GM18508 (cell line): Measurements from ENCODE around the gene CRYGA.

Source experiments
- ATAC-seq: cut with Tn5 transposase; IDR thresholded peaks from one replicate; pipeline ENCODE4 v1.9.1; 2021; ENCODE audit warnings: moderate number of reproducible peaks; ENCODE audit not compliant: insufficient read depth, unreplicated experiment

The CRYGA gene, protein sequence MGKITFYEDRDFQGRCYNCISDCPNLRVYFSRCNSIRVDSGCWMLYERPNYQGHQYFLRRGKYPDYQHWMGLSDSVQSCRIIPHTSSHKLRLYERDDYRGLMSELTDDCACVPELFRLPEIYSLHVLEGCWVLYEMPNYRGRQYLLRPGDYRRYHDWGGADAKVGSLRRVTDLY

DNA sequence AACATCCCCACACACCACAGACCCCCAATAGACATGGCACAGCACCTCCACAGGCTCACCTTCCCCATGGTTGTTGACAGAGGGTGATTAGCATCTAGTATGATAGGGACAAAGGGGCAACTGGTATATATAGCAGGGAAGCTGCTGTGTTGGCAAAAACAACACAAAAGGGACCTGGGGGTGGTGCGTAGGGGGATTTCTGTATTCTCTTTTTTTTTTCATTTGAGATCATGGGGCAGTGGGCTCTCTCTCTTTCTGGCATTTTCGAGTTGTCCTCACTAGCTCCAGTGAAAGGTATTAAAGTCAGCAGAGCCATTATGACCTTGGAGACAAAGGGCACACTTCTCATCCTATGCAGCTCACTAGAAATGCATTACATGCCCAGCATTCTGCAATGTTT is at the start of gene CRYGA:
TSS of gene CRYGA (minus strand) at position 101 of the 400 bp plus-strand sequence. CDS start at position 68, 33 bp downstream.
- ATAC-seq = no peak

DNA sequence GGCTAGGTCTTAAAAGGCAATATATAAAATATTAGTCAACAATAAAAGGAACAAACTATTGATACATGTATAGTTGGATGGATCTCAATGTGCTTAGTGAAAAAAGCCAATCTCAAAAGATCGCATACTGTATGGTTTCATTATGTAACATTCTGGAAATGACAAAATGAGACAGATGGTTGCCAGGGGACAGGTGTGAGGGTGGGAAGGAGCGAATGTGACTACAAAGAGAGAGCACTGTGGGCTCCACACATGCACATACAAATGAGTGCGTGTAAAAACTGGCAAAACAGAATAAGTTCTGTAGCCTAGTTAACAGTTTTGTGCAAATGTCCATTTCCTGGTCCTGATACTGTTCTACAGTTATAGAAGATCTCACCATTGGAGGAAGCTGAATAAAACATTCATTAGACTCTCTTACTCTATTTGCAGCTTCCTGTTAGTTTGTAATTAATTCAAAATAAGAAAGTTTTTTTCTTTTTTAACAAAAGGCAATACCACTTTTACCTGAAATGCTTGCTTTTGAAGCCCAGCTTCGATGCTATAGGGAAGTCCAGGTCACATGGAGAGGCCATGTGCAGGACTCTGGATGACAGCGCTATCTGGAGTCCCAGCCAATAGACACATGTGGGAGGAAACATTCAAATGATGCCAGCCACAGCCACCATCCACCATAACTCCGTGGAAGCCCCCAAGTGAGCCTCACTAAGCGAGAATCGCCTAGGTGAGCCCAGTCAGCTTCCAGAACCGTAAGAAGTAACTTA is 47.5 kb upstream of the CRYGA start:
- ATAC-seq = no peak

DNA sequence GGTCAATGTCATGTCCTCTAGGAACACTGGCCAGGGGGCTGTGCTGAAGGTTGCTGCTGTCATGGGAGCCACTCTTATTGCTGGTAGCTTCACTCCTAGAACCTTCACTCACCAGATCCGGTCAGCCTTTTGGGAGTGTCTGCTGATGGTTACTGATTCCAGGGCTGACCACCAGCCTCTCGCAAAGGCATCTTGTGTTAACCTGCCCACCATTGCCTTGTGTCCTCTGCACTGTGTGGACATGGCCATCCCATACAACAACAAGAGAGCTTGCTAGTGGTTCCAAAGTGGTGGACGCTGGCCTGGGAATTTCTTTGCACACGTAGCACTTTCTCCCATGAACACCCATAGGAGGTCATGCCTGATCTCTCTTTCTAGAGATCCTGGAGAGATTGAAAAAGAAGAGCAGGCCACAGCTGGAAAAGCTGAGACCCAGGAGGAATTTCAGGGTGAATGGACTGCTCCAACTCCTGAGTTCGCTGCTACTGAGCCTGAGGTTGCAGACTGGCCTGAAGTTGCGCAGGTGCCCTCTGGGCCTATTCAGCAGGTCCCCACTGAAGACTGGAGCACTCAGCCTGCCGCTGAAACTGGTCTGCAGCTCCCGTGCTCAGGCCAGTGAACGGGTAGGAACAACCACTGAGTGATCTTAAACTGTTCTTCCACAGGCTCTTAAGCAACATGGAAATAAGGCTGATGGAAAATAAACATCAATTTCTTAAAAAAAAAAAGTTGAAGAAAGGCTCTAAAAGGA is 45.1 kb upstream of the CRYGA start:
- ATAC-seq = no peak

DNA sequence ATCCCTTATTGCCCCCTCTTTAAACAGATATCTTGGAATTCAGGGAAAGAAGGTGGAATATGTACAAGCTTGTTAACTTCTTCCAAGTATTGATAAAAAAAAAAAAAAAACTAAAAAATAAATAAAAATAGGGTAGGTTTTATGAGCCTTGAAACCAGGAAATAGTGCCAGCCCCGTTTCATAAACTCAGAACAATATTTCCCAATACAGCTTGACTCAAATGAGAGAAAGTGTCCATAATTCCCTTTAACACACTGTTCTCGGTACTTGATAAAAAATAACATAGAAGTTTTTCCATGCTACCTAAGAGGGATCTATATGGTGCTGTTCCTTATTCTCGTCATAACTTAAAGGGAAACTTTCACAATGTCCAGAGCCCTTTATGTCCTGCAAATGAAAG is 44.4 kb upstream of the CRYGA start:
- no peak for ATAC-seq

DNA sequence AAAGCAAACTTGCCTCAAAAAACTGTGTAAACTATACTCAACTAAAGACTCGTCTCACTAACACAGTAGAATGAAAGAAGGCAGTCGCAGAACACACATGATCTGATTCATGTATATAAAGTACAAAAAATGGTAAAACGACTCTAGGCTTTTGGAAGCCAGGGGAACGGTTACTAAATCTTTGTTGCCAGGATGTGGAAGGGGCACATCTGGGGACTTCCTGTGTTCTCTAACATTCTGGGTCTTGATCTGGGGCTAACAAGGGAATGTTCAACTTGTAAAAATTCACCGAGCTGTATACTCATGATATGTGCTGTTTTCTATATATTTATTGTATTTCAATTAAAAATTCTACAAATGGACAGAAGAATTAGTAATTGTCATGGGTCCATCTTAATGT is 40.8 kb upstream of the CRYGA start:
- ATAC-seq = no peak

DNA sequence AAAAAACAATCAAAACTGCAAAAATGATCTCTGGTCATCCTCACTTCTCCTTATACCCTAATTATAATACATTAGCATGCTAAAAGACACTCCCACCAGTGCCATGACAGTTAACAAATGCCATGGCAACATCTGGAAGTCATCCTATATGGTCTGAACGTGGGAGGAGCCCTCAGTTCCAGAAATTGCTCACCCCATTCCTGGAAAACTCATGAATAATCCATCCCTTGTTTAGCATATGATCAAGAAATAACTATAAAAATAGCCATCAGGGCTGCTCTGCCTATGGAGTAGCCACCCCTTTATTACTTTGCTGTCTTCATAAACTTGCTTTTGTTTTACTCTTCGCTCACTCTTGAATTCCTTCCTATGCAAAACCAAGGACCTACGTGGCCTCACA is 32.1 kb upstream of the CRYGA start:
- ATAC-seq = no peak

DNA sequence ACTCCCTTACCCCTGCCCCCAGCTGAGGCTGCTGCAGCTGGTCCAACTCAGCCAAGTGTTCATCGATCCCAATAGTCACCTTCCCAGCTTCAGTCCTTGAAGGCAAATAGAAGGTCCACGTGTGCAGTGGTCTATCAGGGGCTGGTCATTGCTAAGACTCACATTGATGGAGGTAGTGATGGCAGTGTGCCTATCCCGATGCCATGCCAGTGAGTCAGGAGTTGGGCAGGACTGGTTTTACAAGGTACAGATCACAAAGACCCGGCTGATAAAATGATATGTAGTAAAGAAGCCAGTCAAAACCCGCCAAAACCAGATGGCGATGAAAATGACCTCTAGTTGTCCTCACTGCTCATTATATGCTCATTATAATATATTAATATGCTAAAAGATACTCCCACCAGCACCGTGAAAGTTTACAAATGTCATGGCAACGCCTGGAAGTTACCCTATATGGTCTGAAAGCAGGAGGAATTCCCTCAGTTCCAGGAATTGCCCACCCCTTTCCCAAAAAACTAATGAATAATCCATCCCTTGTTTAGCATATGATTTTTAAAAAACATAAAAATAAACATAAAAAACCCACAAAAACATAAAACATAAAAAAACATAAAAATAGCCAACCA is 29.3 kb upstream of the CRYGA start:
- no peak for ATAC-seq

DNA sequence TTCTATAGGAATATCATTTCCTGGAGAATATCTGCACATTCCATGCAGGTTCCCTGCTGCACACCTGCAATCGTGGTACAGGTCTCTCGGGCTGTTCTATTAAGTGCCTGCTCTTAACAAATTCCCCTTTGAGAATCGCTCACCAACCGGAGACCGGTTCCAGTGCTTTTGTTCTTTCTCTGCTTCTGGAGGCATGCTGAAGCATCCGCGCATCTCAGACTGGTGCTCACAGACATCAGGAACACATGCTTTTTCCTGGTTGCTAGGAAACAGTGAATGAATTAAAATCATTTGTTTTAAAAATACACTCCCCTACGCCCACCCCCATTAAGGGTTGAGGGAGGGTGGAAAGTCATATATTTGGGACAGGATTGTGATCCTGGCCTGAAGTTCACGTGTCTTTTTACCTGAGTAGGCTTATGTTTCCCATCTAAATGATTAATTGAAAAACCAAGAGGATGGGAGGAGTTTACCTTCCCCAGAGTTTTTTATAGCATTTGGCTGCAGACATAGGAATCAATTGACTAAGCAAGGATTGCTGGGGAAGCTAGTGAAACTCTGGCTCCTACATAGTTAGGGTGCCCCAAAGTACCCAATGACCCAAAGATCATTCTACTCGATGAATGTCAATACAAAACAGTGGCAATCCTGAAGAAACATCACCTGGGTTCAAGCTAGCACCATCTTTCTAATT is 26.6 kb upstream of the CRYGA start, which contains the start of gene C2orf80:
TSS of gene C2orf80 (minus strand) at position 221 of the 694 bp plus-strand sequence. CDS start 3,044 bp downstream, outside the sequence.
- ATAC-seq = no peak

DNA sequence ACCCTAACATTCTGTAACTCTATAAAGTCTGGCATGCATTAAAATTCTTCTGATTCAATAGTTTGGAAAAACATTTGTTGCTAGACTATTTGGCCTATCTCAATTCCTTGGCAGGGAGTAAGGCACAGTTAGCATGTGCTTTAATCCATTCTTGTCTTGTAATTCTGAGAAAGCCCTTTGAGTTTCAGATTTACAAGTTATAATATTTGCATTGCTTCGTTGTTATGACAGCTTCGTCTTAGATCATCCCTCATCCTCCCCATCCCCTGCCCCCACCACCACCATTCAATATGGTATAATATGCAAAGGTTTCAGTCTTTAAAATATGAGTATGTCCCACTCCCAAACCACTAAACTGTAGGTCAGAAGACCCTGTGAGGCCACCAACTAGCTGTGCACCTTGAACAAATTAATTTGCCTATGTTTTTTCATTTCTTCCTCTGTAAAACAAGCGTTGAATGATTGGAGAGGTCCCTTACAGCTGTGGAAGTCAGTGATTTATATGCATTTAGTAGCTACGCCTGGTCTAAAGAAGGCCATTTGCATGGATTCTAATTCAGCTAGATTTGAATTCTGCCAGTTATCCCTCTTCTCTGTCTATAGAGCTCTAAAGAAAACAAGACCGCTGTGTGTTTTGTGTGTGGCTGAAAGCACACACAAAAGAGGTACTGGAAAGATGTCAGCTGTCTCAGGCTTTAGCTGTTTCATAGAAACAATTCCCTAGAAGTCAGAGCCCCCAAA is 25.9 kb upstream of the CRYGA start:
- no peak for ATAC-seq

DNA sequence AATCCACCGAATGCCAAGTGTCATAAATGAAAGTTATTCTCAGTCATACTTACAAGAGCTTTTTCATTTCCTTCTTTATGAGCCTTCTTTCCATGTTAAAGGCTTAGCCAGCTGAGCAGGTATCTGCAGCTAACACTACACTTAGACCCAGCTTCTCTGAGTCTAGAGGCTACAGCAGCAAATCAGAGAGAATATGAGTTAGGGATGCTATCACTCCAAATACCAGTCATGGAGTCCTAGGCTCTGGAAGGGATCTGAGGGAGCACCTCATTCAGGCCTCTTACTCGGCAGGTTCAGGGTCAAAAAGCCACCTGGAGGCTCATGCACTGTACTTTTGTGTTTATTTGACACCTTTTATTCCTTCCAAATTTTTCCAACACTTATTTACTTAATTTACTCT is 23.5 kb upstream of the CRYGA start:
- ATAC-seq = no peak

DNA sequence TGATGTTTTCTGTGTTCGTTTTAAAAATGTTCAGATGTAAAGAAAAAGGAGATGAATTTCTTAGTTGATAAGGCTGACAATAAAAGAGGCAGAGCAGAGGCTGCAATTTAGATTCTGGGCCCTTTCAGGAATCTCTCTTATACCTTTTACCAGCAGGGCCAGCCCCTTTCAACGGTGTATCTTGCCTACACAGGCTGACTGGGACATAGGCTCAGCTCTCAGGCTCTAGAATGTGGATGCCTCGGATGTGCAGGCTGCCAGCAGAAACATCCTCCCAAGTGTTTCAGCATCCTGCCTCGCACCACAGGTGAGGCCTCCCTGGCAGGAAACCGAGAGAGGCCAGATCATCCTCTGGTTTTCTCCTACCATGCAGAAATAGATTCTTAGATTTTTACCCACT is 23.1 kb upstream of the CRYGA start:
- no peak for ATAC-seq

DNA sequence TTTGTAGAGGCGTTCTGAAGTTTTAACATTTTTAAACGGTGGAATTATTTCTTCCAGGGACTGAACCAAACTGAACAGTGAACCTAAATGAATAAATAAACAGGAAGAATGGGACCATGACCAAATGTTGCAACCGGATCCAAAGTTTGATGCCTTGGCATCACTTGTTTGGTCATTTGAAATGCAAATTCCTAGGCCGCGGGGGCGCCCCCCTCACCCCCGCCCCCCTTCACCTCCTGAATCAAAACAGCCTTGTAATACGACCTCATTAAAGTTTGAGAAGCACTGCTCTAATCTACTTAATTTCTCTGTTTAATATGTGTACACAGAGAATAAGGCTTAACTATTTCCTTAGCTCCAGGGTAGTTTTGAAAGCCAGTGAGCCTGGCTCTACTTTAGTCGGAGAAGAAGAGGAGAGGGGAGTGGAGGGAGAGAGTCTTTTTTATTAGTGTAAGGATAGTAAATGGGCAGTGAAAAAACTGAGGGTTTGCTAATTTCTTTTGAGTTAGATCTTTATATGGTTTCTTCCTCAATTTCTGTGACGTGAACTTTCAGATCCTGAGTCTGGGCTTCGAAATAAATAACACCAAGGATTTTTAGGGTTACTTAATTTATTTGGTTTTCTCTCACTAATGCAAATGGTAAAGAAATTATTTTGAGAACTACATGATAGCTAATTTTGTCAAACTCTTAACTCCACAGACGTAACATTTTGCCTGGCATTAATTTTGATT is 20.8 kb upstream of the CRYGA start:
- no peak for ATAC-seq

DNA sequence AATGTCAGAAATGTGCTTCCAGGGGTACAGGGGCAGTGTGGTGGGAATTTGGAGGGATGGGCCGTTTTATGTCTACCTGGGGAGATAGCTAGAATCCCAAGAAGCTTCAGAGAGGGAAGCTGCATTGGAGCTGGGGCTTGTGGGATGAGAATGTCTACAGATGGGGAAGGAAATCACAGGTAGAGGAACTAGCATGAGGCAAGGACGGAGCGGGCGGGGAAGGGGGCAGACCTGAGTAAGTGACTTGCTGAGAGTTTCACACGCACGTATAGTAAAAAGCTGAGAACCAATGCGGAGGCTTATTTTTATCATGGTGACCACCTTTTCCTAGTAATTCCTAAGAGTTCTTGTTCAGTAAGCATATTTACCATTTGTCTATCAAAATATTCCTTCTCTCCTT is 20.1 kb upstream of the CRYGA start:
- no peak for ATAC-seq

DNA sequence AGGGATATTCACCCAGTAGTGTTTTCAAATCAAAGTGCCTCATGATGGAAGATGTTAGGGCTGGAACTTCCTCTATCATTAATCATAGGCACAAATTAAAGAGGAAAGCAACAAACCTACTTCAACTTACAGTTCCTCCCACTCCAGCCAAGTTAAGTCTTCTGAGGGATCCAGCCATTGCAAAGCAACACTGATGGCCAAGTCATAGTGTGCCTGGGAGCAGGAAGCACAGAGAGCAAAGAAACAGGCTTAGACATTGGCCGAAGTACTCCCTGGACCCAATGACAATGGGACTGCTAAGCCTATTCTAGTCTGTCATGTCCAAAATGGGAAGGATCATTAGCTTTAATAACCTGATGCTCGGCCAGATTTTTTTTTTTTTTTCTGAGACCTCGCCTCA is 19.4 kb upstream of the CRYGA start:
- no peak for ATAC-seq

DNA sequence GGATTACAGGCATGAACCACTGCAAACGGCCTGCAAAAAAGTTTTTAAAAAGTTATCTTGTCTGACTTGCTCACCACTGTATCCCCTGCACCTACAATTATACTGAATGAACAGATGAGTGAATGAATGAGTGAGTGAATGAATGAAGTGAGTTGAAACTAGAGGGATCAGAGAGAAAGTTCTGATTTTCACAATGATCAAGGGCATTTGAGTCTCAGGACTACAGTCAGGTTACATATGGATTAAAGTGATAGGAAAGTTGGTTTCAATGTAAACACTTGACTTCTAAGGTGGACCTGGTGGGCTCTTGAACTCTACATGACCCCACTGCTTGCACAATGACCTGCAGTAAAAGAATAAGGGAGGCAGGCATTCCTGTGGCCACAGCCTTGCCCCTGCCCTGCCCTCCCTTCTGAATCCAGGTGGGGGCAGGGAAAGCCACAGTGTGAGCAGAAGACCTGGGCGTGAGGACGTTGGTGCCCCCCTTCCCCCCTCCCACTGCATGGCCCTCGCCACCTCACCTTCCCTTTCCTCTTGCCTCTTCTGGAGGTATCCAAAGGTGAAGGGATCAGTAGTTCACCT is 15.7 kb upstream of the CRYGA start:
- no peak for ATAC-seq

DNA sequence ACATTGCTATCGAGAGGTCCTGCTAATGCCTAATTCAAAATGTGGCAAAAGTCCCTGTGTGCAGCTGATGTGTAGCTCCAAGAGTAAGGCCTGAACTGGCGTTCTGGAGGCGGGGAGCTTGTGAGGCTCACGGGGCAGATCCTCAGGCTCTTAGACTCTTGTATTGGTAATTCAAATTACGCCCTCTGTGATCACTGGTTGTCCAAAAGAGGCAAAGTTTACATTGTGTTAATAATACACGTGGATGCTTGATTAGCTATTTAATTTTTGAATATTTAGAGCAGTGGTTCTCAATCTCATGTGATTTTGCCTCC is 12.4 kb upstream of the CRYGA start:
- no peak for ATAC-seq

DNA sequence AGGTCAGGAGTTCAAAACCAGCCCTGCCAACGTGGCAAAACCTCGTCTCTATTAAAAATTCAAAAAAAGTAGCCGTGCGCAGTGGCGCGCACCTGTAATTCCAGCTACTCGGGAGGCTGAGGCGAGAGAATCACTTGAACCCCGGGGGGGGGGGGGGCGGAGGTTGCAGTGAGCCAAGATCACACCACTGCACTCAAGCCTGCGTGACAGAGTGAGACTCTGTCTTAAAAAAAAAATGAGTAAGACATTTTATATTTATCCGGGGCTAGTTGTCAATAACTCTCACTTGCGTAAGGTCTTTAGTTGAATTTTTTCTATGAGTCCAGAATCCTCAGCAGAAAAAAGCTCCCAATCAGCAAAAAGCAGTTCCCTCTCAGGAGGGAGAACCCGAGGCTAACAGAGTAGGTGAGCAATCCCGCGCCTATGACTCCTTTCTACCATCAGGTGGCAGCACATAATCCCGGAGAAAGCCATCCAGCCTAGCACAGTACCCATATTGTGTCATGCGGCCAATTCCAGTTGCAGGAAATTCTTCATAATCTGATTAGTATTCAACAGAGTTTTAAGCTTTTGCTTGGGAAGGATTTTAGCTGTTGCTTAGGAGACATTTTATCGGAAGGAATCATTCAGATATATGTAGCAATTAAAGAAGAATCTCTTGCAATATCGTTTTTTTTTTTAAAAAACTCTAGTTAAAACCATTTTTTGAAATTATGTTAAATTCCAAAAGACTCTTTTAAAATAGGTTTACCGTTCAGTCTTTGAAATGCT is 11.9 kb upstream of the CRYGA start:
- peak; percentile 92 for ATAC-seq

DNA sequence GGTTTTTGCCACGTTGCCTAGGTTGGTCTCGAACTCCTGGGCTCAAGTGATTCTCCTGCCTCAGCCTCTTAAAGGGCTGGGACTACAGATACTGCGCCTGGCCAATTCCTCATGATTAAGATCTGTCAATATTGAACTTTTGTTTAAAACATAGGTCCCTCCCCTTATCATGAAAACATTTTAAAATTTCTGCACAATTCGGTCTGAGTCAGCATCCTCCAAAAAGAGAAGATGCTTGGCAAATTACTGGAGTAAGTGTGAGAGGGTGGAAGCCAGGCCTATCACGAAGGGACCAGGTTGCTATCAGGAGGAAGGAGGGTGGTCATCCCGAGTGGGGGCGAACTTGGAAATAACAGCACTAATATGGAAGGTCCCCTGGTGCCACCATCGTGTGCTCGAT is 10.8 kb upstream of the CRYGA start:
- no peak for ATAC-seq
